AML-193 (cell line): ENCODE measurements around the gene C6orf52.
A peak's percentile ranks its signal among the peaks of the same experiment; 100 is the strongest.
"Not testable (repeated sequence)": the region's sequence is repeated elsewhere in the genome, so short reads cannot be mapped to it uniquely, and the experiment has no call there.

Experiments
- DNase-seq, 2 experiments: peaks; one replicate each; lab custom pipeline; 2025; lab: John Stamatoyannopoulos, UW

The C6orf52 gene

DNA sequence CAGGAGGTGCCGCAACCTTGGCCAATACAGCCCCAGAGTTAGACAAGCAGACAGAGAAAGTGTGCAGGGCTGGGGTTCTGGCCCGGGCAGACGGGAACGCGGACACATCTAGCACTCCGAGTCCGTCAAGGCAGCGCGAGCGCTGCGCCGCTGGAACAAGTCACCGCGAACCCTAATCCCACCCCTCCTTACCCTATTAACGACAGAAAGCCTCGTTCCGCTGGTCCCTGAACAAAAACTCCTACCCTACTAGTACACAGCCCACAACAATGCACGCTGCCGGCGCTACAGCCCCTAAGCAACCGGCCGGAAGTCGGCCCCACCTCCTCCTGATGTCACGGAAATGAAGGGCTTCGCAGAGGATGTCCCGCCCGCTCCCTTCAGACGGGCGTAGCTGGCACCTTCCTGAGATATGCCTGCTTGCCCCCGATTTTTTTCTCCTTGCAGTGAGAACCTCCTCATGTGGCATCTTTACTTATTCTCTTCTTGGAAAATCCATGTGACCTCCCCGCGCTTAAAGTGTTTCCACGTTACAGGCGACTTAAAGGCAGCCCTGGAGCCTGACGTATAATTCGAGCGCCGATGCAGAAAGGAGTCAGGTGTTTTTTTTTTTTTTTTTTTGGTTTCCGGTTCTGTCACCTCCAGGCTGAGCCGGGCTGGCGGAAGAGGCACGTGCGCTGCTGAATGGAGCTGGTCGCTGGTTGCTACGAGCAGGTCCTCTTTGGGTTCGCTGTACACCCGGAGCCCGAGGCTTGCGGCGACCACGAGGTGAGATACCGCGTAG, at the start of gene C6orf52, which contains the start of gene PAK1IP1:
Gene C6orf52 (minus strand): TSS at position 315 of the 784 bp plus-strand sequence. CDS start 7,066 bp downstream, outside the sequence.
Gene PAK1IP1 (plus strand): TSS at position 671 of the 784 bp plus-strand sequence. CDS start 14 bp downstream, at position 685.
- peak; percentile 95 to 97 for DNase-seq

DNA sequence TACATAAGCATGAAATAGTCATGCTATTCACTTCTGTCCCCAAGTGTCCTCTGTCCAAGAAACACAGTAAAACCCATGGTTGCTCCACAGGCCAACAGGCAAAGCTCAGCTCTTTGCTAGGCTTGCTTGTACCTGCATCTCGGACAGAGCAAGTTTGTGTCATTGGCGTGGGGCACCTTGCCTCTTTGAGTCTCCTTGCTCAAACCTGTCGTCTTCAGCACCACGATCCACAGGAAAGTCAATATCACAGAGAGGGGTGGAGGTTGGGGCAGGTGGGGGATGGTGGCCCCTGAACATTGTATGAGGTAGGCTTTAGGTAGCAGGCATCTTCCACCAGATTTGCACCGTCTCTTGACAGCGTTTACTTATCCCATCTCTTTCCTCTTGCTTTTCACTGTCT, 49.1 kb upstream of the C6orf52 start:
- no peak for DNase-seq

DNA sequence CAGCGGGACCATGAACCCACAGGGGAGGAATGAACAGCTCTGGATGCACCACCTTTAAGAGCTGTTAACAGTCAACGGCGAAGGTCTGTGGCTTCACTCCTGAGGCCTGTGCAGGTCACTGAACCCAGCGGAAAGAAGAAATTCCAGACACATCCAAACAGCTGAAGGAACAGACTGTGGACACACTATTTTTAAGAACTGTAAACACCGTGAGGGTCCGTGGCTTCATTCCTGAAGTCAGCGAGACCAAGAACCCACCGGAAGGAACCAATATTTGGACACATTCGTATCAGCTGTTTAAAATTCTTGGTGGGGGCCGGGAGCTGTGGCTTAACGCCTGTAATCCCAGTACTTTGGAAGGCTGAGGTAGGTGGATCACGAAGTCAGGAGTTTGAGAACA, 47.8 kb upstream of the C6orf52 start:
- no peak for DNase-seq

DNA sequence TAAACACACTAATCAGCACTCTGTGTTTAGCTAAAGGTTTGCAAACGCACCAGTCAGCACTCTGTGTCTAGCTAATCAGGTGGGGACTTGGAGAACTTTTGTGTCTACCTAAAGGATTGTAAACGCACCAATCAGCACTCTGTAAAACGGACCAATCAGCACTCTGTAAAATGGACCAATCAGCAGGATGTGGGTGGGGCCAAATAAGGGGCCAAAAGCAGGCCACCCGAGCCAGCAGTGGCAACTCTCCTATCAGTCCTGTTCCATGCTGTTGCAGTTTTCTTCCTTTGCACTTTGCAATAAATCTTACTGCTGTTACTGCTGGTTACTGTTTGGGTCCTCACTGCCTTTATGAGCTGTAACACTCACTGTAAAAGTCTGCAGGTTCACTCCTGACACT, 47.2 kb upstream of the C6orf52 start:
- not testable (repeated sequence) for DNase-seq

DNA sequence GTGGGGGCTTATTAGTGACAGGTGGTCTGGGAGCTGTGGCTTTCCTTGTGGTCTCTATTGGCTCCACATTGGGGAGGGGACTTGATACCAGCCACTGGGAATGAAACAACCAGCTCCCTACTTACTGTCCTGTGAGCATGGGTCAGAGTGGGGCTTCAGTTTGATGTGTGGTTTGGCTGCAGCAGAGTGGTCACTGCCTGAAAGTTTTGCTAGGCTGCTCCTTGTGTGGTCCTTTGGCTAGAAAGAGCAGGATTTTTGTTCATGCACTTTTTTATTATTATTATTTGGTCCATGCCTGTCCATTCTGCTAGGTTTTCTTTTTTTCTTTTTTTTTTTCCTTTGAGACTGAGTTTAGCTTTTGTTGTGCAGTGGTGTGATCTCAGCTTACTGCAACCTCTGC, 45.6 kb upstream of the C6orf52 start:
- DNase-seq: no peak

DNA sequence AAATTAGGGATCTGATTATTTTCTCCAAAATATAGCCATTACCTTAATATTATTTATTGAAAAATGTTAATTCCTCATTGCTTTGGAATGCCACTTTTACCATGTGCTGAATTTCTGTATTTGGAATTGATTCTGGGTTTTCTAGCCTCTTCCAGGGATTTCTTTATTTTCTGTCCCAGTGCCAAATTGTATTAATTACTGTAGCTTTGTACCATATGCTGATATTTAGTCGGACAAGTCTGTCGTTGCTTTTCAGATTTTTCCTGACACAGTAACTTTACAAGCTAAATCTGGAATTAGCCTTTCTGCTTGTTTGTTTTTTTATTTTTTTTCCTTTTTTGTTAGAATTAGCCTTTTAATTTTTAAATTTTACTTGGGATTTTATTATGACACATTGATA, 42.3 kb upstream of the C6orf52 start:
- no peak for DNase-seq

DNA sequence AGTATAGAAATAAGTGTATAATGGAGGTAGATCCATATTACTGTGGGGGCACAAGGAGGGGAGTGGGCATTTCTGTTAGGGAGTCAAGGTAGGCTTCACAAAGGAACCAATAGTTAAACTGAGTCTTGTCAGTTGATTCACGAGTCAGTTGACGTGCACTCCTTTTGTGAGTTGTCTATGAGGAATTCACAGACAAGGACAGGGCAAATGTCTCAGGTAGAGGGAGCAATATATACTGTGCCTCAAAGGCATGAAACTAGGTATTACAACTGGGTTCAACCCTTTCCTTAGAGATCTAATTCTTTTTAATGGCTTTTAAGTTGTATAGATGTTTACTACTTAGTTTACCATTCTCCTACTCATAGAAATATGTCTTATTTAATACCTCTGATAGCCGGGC, 39.4 kb upstream of the C6orf52 start:
- no peak for DNase-seq

DNA sequence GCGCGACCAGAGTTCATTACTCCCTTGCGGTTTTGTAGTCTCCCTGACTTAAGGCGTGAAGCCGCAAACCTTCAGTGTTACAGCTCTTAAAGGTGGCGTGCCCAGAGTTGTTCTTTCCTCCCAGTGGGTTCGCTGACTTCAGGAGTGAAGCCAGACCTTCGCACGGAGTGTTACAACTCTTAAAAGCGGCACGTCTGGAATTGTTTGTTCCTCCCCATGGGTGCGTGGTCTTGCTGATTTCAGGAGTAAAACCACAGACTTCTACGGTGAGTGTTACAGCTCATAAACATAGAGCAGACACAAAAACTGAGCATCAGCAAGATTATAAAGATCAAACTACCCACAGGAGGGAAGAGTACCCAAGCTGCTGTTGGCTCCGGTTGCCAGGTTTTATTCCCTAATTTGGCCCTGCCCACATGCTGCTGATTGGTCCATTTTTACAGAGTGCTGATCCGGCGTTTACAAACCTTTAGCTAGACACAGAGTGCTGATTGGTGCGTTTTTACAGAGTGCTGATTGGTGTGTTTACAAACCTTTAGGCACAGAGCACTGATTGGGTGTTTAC, 38.8 kb upstream of the C6orf52 start:
- no peak for DNase-seq

DNA sequence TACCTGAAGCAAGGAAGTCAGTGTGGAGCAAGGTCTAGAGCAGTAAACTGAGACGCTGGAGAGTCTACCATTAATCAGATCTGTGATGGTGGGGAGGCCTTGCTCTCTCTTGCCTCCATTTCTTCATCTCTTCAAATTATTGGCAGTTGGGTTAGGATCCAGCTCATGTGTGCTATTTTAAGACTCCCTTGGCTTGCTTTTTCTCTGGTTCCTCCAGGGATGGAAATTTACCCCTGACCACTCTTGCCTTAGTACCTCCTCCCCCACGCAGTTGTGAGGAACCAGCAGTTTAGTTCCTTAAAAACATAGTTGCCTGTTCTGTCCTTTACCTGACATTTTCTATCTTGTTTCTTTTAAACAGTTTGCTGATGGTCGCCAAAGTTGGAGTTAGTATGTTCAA, 35.8 kb upstream of the C6orf52 start:
- DNase-seq: peak; percentile 45 to 62

DNA sequence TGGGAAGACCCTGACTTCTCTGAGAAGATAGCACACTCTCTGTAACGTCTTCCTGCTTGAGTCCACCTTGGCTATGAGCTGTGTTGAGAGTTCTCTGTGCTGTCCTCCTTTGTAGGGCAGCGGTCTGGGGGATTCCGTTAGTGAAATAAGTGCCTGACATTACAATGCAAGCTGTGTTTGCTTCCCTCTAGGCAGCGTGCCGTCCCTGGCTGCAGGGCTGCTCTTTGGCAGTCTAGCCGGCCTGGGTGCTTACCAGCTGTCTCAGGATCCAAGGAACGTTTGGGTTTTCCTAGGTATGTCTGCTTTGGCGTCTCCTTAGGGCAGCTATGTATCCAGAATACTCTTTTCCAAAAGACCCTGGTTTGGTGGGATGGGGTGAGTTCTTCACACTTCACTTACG, 31.3 kb upstream of the C6orf52 start:
- DNase-seq: no peak

DNA sequence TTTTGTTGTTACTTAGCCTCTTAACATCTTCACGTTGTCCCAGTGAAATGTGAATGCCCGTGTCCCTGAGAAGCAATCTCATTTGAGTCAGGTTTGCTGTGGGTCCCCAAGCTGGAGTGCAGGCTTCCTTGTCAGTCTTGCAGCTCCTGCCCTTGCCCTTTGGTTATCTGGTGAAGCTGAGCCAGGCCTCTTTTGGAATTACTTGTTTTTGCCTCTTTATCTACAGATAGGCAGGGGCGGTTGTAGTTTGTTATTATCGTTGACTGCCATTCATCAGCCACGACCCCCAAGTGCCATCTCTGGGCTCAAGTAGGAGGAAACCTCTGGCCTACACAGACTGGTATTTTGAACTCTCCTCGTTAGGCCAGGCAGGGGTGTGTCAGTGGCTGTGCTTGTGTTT, 30.6 kb upstream of the C6orf52 start:
- no peak for DNase-seq

DNA sequence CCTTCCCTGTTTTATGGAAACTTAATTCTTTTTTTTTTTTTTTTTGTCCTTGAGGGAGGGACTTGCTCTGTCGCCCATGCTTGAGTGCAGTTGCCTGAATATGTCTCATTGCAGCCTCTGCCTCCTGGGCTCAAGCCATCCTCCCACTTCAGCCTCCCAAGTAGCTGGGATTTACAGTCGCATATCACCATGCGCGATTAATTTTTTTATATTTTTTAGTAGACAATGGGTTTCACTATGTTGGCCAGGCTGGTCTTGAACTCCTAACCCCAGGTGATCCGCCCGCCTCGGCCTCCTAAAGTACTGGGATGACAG, 29.1 kb upstream of the C6orf52 start:
- no peak for DNase-seq

DNA sequence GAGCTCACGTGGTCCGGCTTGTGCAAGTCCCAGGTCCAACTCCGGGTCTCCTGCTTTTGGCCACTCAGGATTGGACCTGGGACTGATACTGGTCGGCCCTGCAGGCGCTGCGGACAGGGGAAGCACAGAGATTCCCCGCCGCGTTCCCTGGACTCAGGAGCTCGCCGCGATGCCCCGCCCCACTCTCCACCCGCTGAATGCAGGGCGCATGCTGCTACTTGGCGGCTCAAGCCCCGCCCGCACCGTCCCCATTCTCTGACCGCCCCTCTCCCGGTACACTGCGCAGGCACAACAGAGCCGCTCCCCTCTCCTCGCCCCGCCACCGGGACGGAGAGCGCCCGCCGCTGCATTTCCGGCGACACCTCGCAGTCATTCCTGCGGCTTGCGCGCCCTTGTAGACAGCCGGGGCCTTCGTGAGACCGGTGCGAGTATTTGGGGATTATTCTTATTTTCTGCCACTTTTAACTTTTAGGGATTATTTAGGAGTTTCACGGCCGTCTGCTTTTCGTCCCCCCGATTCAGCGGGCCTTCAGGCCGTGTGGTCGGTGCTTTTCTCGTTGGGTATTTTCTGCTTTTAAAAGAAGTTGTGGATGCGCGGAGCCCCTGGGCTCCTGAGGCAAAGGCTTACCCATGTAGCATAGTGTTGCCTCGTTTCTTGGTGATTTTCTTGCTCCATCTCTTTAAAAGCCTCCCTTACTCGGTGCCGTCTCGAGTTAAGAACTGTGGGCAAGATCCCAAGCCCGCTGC, 28.6 kb upstream of the C6orf52 start, which contains the start of gene TMEM14C:
Gene TMEM14C (plus strand): TSS at position 251 of the 747 bp plus-strand sequence. CDS start 1,544 bp downstream, outside the sequence.
- DNase-seq: peak; percentile 100

DNA sequence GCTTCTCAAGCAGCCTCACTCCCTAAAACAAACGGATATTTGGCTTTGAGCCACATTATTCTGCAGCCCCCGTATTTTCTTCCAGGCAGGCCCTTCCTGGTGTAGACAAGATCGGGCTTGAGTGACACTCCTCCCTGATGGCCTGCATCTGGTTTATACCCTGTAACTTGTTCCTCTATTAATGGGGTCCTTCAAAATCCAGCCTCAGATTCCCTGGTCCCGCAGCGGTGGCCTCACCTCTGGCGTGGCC, 28.1 kb upstream of the C6orf52 start:
- DNase-seq: no peak

DNA sequence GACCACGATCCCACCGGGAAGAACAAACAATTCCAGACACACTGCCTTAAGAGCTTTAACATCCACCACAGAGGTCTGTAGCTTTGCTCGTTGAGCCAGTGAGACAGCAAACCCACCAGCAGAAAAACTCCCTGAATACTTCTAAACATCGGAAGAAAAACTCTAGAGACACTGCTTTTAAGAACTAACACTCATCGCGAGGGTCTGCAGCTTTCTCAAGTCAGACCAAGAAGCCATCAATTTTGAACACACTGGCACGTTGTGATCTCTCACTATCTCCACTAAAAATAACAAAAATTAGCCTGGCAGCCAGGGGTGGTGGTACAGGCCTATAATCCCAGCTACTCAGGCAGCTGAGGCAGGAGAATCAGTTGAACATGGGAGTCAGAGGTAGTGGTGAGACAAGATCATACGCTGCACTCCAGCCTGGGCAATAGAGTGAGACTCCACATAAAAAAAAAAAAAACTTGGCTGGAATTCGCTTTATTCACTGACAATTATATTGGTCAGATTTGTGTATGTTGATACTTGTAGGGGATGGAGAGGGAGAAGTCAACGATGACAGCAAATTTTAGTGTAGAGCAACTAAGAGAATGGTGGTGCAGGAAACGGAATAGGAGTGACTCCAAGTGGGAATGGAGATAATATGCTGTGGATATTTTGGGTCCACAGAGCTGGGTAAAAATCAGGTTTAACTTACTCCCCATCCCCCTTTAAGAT, 27.6 kb upstream of the C6orf52 start:
- no peak for DNase-seq

DNA sequence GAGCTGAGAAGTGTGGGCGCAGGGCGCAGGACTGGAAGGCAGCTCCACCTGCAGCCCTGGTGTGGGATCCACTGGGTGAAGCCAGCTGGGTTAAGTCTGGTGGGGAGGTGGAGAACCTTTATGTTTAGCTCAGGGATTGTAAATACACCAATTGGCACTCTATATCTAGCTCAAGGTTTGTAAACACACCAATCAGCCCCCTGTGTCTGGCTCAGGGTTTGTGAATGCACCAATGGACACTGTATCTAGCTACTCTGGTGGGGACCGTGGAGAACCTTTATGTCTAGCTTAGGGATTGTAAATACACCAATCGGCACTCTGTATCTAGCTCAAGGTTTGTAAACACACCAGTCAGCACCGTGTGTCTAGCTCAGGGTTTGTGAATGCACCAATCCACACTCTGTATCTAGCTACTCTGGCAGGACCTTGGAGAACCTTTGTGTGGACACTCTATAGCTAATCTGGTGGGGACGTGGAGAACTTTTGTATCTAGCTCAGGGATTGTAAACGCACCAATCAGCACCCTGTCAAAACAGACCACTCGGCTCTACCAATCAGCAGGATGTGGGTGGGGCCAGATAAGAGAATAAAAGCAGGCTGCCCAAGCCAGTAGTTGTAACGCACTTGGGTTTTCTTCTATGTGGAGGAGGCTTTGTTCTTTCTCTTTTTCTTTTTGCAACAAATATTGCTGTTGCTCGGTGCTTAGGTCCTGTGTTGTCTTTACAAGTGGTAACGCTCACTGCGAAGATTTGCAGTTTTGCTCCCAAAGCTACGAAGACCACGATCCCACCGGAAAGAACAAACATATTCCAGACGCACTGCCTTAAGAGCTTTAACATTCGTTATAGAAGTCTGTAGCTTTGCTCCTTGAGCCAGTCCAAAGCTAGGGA, 26.8 kb upstream of the C6orf52 start:
- not testable (repeated sequence) for DNase-seq

DNA sequence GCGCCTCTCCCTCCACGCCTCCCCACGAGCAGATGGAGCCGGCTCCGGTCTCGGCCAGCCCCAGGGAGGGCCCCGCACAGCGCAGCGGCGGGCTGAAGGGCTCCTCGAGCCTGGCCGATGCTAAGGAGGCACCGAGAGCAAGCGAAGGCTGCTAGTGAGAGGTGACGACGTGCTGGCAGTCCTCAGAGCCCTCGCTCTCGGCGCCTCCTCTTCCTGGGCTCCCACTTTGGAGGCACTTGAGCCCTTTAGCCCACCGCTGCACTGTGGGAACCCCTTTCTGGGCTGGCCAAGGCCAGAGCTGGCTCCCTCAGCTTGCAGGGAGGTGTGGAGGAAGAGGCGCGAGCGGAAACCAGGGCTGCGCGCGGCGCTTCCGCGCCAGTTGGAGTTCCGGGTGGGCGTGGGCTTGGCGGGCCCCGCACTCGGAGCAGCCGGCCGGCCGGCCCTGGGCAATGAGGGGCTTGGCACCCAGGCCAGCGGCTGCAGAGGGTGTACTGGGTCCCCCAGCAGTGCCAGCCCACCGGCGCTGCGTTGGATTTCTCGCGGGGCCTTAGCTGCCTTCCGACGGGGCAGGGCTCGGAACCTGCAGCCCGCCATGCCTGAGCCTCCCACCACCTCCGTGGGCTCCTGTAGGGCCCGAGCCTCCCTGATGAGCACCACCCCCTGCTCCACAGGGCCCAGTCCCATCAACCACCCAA, 26.0 kb upstream of the C6orf52 start:
- DNase-seq: peak; percentile 29 to 53

DNA sequence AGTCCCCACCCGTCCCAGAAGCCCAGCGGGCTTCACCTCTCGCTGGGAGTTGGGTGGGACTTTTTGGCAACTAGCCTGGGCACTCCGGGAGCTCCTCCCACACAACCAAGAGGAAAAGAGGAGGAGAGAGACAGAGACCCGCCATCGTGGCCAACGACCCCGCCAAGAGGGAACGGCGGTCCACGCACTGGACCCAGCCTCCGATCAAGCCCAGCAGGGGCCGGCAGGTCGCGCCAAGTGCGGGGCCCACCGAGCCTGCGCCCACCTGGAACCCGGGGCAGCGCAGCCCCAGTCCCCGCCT, 25.5 kb upstream of the C6orf52 start:
- DNase-seq: no peak

DNA sequence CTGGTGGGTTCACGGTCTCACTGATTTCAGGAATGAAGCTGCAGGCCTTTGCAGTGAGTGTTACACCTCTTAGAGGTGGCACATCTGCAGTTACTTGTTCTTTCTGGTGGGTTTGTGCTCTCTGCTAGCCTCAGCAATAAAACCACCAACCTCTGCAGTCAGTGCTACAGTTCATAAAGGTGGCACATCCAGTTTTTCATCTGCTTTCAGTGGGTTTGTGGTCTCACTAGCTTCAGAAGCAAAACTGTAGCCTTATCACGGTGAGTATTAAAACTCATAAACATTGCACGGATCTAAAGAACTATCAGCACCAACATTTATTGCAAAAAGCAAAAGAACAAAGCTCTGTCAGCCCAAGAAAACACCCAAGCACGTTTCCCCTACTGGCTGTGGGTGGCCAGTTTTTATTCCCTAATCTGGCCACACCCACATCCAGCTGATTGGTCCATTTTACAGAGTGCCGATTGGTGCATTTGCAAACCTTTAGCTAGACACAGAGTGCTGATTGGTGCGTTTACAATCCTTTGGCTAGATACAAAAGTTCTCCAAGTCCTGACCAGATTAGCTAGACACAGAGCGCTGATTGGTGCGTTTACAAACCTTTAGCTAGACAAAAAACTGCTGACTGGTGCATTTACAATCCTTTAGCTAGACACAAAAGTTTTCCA, 25.0 kb upstream of the C6orf52 start:
- DNase-seq: peak in 1 of 2 experiments; percentile 19

DNA sequence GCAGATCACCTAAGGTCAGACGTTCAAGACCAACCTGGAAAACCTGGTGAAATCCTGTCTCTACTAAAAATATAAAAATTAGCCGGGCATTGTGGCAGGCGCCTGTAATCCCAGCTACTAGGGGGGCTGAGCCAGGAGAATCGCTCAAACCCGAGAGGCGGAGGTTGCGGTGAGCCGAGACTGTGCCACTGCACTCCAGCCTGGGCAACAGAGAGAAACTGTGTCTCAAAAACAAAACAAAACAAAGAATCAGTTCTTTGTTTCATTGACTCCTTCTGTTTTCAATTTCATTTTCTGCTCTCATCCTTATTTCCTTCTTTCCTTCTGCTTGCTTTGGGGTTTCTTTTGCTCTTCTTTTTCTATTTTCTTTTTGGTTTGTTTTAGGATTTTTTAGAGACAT, 19.5 kb upstream of the C6orf52 start:
- no peak for DNase-seq

DNA sequence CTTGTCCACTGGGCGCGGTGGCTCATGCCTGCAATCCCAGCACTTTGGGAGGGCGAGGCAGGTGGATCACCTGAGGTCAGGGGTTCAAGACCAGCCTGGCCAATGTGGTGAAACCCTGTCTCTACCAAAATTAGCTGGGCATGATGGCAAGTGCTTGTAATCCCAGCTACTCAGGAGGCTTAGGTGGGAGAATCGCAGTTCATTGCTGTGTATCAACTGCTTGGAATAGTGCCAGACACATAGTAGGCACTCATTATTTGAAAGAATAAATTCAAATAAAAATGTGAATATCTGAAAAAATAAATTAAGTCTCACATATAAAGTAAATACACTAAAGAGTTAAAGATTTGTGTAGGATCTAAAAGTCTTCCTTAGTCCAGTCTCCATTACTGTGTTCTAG, 2.2 kb upstream of the C6orf52 start:
- no peak for DNase-seq
